H1 (cell line): Measurements from ENCODE around the gene PDIA6. TPM values are rescaled to one million over a fixed set of nuclear protein-coding genes. Genes with fewer than 3 reads are reported as not detected.

Experiments used
- BRCA1 ChIP-seq: IDR thresholded peaks from 2 replicates; pipeline ENCODE4 v1.6.1; 2012; ENCODE audit warnings: low read depth, low read length, improper control_type of control experiment
- EGR1 ChIP-seq: IDR thresholded peaks from 2 replicates; pipeline ENCODE4 v1.6.1; 2011; ENCODE audit warnings: low read depth, low read length, borderline replicate concordance
- HDAC2 ChIP-seq, 2 experiments: fragments of 300-600 bp in 1 of 2; sonication (generic) in 1 of 2; IDR thresholded peaks; 2 replicates each; pipeline ENCODE4 v1.6.1; 2011 to 2012; ENCODE audit warnings: low read depth in 2 of 2, low read length in 2 of 2, mild to moderate bottlenecking in 2 of 2, moderate library complexity in 2 of 2, borderline replicate concordance in 1 of 2, inconsistent platforms in 1 of 2
- SP2 ChIP-seq: IDR thresholded peaks from 2 replicates; pipeline ENCODE4 v1.6.1; 2012; ENCODE audit warnings: mild to moderate bottlenecking, low read length, inconsistent platforms
- SRF ChIP-seq: IDR thresholded peaks from 2 replicates; pipeline ENCODE4 v1.6.1; 2011; ENCODE audit warnings: mild to moderate bottlenecking, low read depth, low read length, moderate library complexity
- polyA plus RNA-seq, 7 experiments: library from polyadenylated mRNA; depleted of rRNA in 3 of 7; stranded (reverse) in 5 of 7; unstranded in 2 of 7; fragments of >200 nt in 5 of 7; fragments of 200-250 nt in 2 of 7; gene quantifications; 1 replicate in 5 of 7; 2 replicates in 1 of 7; 4 replicates in 1 of 7; pipeline versions ENCODE4 v1.2.1 to v1.2.3, GENCODE V29; 2011 to 2013; ENCODE audit warnings: missing spikeins in 2 of 7, mixed read lengths in 2 of 7
- total RNA-seq: library from RNA; stranded (reverse); fragmentation: NEBNext Ultra II Directional; extraction: Animal tissue kit (Norgen Biotek cat#: 25700); gene quantifications from 2 replicates; pipeline ENCODE4 v1.2.1, GENCODE V29; 2021
- TF ChIP-seq, protein P1 (sequence below): fragments of 300-600 bp; sonication (generic); IDR thresholded peaks from 2 replicates; pipeline ENCODE4 v1.7.1; 2012; ENCODE audit warnings: low read length, moderate library complexity, mild to moderate bottlenecking, inconsistent platforms; ENCODE audit not compliant: insufficient replicate concordance

Gene PDIA6
- total and polyA plus RNA-seq, 2 of the 8 experiments (the other 6 are each of a cell fraction or from before 2014, with no cell fraction given), result 181 to 384 TPM

DNA sequence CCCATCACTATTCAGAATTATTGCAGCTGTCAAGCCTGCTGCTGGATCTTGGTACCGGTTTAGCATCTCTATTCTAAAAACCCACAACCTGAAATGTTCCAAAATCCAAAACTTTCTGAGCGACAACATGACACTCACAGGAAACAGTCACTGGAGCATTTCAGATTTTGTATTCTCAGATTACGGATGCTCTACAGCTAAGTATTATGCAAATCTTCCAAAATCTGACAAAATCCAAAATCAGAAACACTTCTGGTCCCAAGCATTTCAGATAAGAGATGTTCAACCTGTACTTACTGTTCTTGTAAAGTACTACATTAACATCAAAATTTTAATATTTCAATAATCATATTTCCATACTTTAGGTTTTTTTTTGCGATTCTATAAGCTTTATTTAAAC, 12.4 kb downstream of the PDIA6 start (continued):
- TF ChIP-seq, protein P1, sequence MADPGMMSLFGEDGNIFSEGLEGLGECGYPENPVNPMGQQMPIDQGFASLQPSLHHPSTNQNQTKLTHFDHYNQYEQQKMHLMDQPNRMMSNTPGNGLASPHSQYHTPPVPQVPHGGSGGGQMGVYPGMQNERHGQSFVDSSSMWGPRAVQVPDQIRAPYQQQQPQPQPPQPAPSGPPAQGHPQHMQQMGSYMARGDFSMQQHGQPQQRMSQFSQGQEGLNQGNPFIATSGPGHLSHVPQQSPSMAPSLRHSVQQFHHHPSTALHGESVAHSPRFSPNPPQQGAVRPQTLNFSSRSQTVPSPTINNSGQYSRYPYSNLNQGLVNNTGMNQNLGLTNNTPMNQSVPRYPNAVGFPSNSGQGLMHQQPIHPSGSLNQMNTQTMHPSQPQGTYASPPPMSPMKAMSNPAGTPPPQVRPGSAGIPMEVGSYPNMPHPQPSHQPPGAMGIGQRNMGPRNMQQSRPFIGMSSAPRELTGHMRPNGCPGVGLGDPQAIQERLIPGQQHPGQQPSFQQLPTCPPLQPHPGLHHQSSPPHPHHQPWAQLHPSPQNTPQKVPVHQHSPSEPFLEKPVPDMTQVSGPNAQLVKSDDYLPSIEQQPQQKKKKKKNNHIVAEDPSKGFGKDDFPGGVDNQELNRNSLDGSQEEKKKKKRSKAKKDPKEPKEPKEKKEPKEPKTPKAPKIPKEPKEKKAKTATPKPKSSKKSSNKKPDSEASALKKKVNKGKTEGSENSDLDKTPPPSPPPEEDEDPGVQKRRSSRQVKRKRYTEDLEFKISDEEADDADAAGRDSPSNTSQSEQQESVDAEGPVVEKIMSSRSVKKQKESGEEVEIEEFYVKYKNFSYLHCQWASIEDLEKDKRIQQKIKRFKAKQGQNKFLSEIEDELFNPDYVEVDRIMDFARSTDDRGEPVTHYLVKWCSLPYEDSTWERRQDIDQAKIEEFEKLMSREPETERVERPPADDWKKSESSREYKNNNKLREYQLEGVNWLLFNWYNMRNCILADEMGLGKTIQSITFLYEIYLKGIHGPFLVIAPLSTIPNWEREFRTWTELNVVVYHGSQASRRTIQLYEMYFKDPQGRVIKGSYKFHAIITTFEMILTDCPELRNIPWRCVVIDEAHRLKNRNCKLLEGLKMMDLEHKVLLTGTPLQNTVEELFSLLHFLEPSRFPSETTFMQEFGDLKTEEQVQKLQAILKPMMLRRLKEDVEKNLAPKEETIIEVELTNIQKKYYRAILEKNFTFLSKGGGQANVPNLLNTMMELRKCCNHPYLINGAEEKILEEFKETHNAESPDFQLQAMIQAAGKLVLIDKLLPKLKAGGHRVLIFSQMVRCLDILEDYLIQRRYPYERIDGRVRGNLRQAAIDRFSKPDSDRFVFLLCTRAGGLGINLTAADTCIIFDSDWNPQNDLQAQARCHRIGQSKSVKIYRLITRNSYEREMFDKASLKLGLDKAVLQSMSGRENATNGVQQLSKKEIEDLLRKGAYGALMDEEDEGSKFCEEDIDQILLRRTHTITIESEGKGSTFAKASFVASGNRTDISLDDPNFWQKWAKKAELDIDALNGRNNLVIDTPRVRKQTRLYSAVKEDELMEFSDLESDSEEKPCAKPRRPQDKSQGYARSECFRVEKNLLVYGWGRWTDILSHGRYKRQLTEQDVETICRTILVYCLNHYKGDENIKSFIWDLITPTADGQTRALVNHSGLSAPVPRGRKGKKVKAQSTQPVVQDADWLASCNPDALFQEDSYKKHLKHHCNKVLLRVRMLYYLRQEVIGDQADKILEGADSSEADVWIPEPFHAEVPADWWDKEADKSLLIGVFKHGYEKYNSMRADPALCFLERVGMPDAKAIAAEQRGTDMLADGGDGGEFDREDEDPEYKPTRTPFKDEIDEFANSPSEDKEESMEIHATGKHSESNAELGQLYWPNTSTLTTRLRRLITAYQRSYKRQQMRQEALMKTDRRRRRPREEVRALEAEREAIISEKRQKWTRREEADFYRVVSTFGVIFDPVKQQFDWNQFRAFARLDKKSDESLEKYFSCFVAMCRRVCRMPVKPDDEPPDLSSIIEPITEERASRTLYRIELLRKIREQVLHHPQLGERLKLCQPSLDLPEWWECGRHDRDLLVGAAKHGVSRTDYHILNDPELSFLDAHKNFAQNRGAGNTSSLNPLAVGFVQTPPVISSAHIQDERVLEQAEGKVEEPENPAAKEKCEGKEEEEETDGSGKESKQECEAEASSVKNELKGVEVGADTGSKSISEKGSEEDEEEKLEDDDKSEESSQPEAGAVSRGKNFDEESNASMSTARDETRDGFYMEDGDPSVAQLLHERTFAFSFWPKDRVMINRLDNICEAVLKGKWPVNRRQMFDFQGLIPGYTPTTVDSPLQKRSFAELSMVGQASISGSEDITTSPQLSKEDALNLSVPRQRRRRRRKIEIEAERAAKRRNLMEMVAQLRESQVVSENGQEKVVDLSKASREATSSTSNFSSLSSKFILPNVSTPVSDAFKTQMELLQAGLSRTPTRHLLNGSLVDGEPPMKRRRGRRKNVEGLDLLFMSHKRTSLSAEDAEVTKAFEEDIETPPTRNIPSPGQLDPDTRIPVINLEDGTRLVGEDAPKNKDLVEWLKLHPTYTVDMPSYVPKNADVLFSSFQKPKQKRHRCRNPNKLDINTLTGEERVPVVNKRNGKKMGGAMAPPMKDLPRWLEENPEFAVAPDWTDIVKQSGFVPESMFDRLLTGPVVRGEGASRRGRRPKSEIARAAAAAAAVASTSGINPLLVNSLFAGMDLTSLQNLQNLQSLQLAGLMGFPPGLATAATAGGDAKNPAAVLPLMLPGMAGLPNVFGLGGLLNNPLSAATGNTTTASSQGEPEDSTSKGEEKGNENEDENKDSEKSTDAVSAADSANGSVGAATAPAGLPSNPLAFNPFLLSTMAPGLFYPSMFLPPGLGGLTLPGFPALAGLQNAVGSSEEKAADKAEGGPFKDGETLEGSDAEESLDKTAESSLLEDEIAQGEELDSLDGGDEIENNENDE, result no peak
- TF ChIP-seq SP2 (no peak), EGR1 (no peak), SRF (no peak), HDAC2 (IDR thresholded peaks at IDR 0.05; ENCODE audit: borderline replicate concordance in 1 of 2, low read depth in 2 of 2, low read length in 2 of 2) (no peak), BRCA1 (no peak)
- TF ChIP-seq, all 59 proteins: peak for 0
